ENCODE data around the gene RHOF. TPM values are rescaled to one million over a fixed set of nuclear protein-coding genes. Genes with fewer than 3 reads are reported as not detected.
A peak's percentile ranks its signal among the peaks of the same experiment; 100 is the strongest.

RHOF gene
- total RNA-seq, 2 experiments from 2014 or later: 23.5 to 53.7 TPM

- H3K36me3 ChIP-seq (ENCODE audit: insufficient read depth, low read length): peaks cover 35% of the 10 kb centered on the region
- no peaks in the 10 kb centered on the region for H3K9me3 ChIP-seq (ENCODE audit: low read length)
- peak overlapping the region; percentile 45 for H3K27ac ChIP-seq (ENCODE audit: low read depth, low read length, poor library complexity, severe bottlenecking)
- POLR2A ChIA-PET: interaction anchor here (0.6 to 1.0 kb wide), 3 partner anchors 18 to 1515 kb away, joined by 3 read pairs; no protein-coding TSS in a partner anchor
- CTCF ChIA-PET (ENCODE audit: unreplicated experiment): interaction anchor here (1.0 kb wide), 1 partner anchor 12 kb away, joined by 3 read pairs; no protein-coding TSS in a partner anchor
- no TSS peak for BruUV-seq (replicated peaks)
- no peaks in the 10 kb centered on the region for H3K9me2 ChIP-seq (ENCODE audit: insufficient read depth, low read length)
- no peak for DNase-seq (ENCODE audit: low spot score)
- peaks cover 6% of the 10 kb centered on the region; the same call in 1 of the 2 replicates for H4K20me1 ChIP-seq (ENCODE audit: insufficient read depth, low read length)
- peak overlapping the region; percentile 94 for H3K4me2 ChIP-seq (ENCODE audit: low read length)
- peaks cover 54% of the 10 kb centered on the region for H3K4me1 ChIP-seq (ENCODE audit: insufficient read depth, low read length, poor library complexity, severe bottlenecking)
- intact Hi-C loops (cut with micrococcal nuclease; ENCODE audit: unreplicated experiment): no loop called here
- H2AFZ ChIP-seq (ENCODE audit: low read length): no peak overlapping the region
- peak overlapping the region; percentile 75 for H3K4me3 ChIP-seq (ENCODE audit: low read depth, low read length, poor library complexity, severe bottlenecking)
- H3K79me2 ChIP-seq (ENCODE audit: insufficient read depth, low read depth, low read length): peaks cover 32% of the 10 kb centered on the region; the same call in 1 of the 2 replicates
- no peak for TF ChIP-seq EZH2phosphoT487 (IDR thresholded peaks at IDR 0.05; ENCODE audit: borderline replicate concordance, low read depth, low read length)
- TF ChIP-seq CTCF (conservative IDR thresholded peaks at IDR 0.05; ENCODE audit: low read length): no peak
Observed at GRCh38 chr12:121806009-121806545, 12.6 kb upstream of the RHOF start.

GRCh38 chr12:121805171-121806008, 11.9 kb upstream of the RHOF start:
- peak overlapping the region; percentile 94 for H3K4me2 ChIP-seq (ENCODE audit: low read length)
- H2AFZ ChIP-seq (ENCODE audit: low read length): no peak overlapping the region
- H3K4me3 ChIP-seq (ENCODE audit: low read depth, low read length, poor library complexity, severe bottlenecking): peak overlapping the region; percentile 75
- peaks cover 28% of the 10 kb centered on the region for H3K36me3 ChIP-seq (ENCODE audit: insufficient read depth, low read length)
- ChIA-PET CTCF (ENCODE audit: unreplicated experiment) (interaction anchor here (1.0 to 1.3 kb wide), 2 partner anchors 10 to 11 kb away, joined by 3 to 7 read pairs; no protein-coding TSS in a partner anchor), POLR2A (interaction anchor here (0.6 kb wide), 1 partner anchor 465 kb away, joined by 3 read pairs; no protein-coding TSS in a partner anchor)
- BruUV-seq (replicated peaks): TSS peak; percentile 26
- H3K79me2 ChIP-seq (ENCODE audit: insufficient read depth, low read depth, low read length): peaks cover 32% of the 10 kb centered on the region; the same call in 1 of the 2 replicates
- no peaks in the 10 kb centered on the region for H3K9me2 ChIP-seq (ENCODE audit: insufficient read depth, low read length)
- H3K9me3 ChIP-seq (ENCODE audit: low read length): no peaks in the 10 kb centered on the region
- H3K4me1 ChIP-seq (ENCODE audit: insufficient read depth, low read length, poor library complexity, severe bottlenecking): peaks cover 51% of the 10 kb centered on the region
- intact Hi-C loops (cut with micrococcal nuclease; ENCODE audit: unreplicated experiment): no loop called here
- peak overlapping the region; percentile 66 for H3K27ac ChIP-seq (ENCODE audit: low read depth, low read length, poor library complexity, severe bottlenecking)
- DNase-seq (ENCODE audit: low spot score): peak; percentile 53
- H4K20me1 ChIP-seq (ENCODE audit: insufficient read depth, low read length): peaks cover 6% of the 10 kb centered on the region; the same call in 1 of the 2 replicates
- TF ChIP-seq CTCF (conservative IDR thresholded peaks at IDR 0.05; ENCODE audit: low read length): no peak
- TF ChIP-seq EZH2phosphoT487 (IDR thresholded peaks at IDR 0.05; ENCODE audit: borderline replicate concordance, low read depth, low read length): no peak
